Mesendoderm (in vitro differentiated cells): ENCODE results near the gene SSBP3.

ENCODE experiments used
- DNase-seq: peaks from one replicate; pipeline ENCODE4 v3.0.0; 2013
- H2AK5ac ChIP-seq: 2 replicates; pipeline ENCODE4 v1.6.1; 2013; ENCODE audit warnings: low read length, inconsistent platforms
- H2BK120ac ChIP-seq: 2 replicates; pipeline ENCODE4 v1.6.1; 2013; ENCODE audit warnings: low read depth, mild to moderate bottlenecking, low read length, moderate library complexity, mixed read lengths
- H2BK15ac ChIP-seq: replicated peaks from 2 replicates; pipeline ENCODE4 v1.6.1; 2013; ENCODE audit warnings: low read depth, mild to moderate bottlenecking, moderate library complexity
- H2BK5ac ChIP-seq: 2 replicates; pipeline ENCODE4 v1.6.1; 2013; ENCODE audit warnings: low read length, inconsistent platforms
- H3K18ac ChIP-seq: 2 replicates; pipeline ENCODE4 v1.6.1; 2013; ENCODE audit warnings: mild to moderate bottlenecking, low read length, mixed read lengths
- H3K23ac ChIP-seq: one replicate; pipeline ENCODE4 v1.6.1; 2013; ENCODE audit warnings: low read length
- H3K27ac ChIP-seq: 2 replicates; pipeline ENCODE4 v1.5.1; 2013; ENCODE audit warnings: low read depth, mild to moderate bottlenecking, inconsistent platforms, low read length, moderate library complexity
- H3K27me3 ChIP-seq: 2 replicates; pipeline ENCODE4 v1.6.1; 2013; ENCODE audit warnings: low read length, control low read depth, mild to moderate bottlenecking, inconsistent platforms; ENCODE audit not compliant: insufficient read depth, poor library complexity
- H3K36me3 ChIP-seq: 2 replicates; pipeline ENCODE4 v1.6.1; 2013; ENCODE audit warnings: low read length, inconsistent platforms; ENCODE audit not compliant: control insufficient read depth, insufficient read depth
- H3K4ac ChIP-seq: one replicate; pipeline ENCODE4 v1.6.1; 2013; ENCODE audit warnings: low read depth, mild to moderate bottlenecking, low read length, moderate library complexity
- H3K4me1 ChIP-seq: 2 replicates; pipeline ENCODE4 v1.6.1; 2013; ENCODE audit warnings: low read depth, low read length, inconsistent platforms; ENCODE audit not compliant: control insufficient read depth
- H3K4me2 ChIP-seq: 2 replicates; pipeline ENCODE4 v1.6.1; 2013; ENCODE audit warnings: low read length
- H3K4me3 ChIP-seq: 2 replicates; pipeline ENCODE4 v1.5.1; 2013; ENCODE audit warnings: mild to moderate bottlenecking, low read length
- H3K56ac ChIP-seq: one replicate; pipeline ENCODE4 v1.6.1; 2013; ENCODE audit warnings: low read length
- H3K79me1 ChIP-seq: 2 replicates; pipeline ENCODE4 v1.6.1; 2013; ENCODE audit warnings: low read length, inconsistent platforms
- H3K79me2 ChIP-seq: 2 replicates; pipeline ENCODE4 v1.6.1; 2013; ENCODE audit warnings: mild to moderate bottlenecking, low read length; ENCODE audit not compliant: control insufficient read depth, insufficient read depth
- H3K9ac ChIP-seq: 2 replicates; pipeline ENCODE4 v1.6.1; 2013; ENCODE audit warnings: low read length, inconsistent platforms
- H4K5ac ChIP-seq: one replicate; pipeline ENCODE4 v1.6.1; 2013; ENCODE audit warnings: low read length
- H4K8ac ChIP-seq: one replicate; pipeline ENCODE4 v1.6.1; 2013; ENCODE audit warnings: low read depth, mild to moderate bottlenecking, control low read depth, low read length, moderate library complexity
- WGBS: extraction: QIAGEN DNeasy Blood & Tissue Kit; methylation state at CpG from one replicate; pipeline ENCODE4 v1.1.7; 2013; ENCODE audit warnings: low lambda C conversion rate, missing lambda C conversion rate; ENCODE audit not compliant: insufficient coverage; ENCODE audit errors: extremely low coverage; 5-methylcytosine and 5-hydroxymethylcytosine counted together

SSBP3 gene

DNA sequence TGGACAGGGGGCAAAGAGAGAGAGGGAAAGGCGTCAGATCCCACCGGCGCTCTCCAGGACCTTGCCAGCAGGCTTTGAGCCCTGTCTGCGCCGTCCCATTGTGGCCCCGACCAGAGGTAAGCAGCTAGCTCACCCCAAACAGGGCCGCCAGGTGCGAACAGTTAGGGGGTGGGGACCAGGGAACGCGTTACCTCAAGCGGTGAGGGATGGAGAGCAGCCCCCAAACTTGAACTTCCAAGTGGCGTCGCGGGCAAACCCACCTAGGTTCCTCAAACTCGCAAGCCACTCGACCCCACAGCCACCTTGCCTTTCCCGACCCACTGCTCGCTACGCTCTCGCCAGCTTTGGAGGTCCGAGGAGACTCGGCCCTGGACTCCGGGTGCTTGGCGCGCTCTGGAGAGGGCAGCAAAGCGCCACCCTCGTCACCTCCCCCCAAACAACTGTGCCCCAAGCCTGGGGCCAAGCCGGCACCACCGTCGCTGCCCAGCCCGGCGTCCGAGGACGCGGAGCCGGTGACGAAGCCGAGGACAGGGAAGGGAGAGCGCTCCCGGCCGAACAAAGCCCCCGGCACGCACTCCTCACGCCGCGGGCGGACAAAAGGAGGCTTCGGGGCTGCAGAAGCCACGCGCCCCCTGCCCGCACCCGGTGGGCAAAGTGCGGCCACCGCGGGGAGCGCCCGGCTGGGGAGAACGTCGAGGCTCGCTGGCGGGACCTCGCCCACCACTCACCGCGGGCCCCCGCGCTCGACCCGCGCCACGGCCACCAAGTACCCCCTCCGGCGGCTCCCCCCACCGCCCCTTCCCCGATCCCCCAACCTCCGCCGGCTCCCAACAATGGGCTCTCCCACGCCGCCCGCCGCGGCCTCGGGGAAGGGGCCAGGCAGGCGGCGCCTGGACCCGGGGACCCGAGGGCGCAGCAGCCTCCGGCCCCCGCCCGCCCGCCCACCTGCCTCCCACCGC is 976 bp downstream of the SSBP3 start:
- no peak overlapping the region for H4K5ac ChIP-seq
- H2BK15ac ChIP-seq = no peak overlapping the region
- DNase-seq = no peak
- no CpG with 5 or more reads among the region's 92 CpGs for WGBS
- peaks cover 53% of the 10 kb centered on the region for H3K79me2 ChIP-seq
- H3K27me3 ChIP-seq = no peaks in the 10 kb centered on the region
- peak overlapping the region; percentile 75 for H2BK120ac ChIP-seq
- H3K9ac ChIP-seq = peak overlapping the region; percentile 97
- peak overlapping the region; percentile 96 for H3K18ac ChIP-seq
- peak overlapping the region; percentile 89 for H3K23ac ChIP-seq
- peaks cover 19% of the 10 kb centered on the region for H3K36me3 ChIP-seq
- H3K27ac ChIP-seq = peak overlapping the region; percentile 1
- peak overlapping the region; percentile 95 for H3K56ac ChIP-seq
- H2BK5ac ChIP-seq = peak overlapping the region; percentile 89
- H3K4me3 ChIP-seq = peak overlapping the region; percentile 96
- no peak overlapping the region for H4K8ac ChIP-seq
- peak overlapping the region; percentile 72 for H3K4me2 ChIP-seq
- peaks cover 21% of the 10 kb centered on the region for H3K79me1 ChIP-seq
- peak overlapping the region; percentile 98 for H3K4ac ChIP-seq
- H2AK5ac ChIP-seq = peak overlapping the region; percentile 30
- peaks cover 38% of the 10 kb centered on the region for H3K4me1 ChIP-seq

DNA sequence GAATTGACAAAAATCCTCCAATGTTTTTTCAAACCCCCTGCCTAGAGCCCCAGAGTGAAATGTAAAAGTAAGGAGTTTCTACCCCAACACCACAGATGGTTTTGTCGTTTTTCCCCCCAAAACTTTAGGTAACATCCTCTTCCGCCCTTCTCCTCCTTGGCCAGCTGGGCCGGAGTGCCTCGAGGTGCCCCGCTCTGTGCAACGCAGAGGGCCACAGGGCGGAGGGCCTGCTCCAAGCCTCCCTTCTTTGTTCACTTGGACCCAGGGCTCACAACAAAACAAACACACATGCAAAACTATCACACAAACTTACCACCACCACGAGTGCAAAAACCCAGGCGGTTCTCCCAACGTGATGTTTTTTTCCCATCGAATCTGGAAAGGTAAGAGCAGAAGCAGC is 1.9 kb downstream of the SSBP3 start:
- peaks cover 20% of the 10 kb centered on the region for H3K36me3 ChIP-seq
- peak overlapping the region; percentile 74 for H3K23ac ChIP-seq
- H2BK5ac ChIP-seq = no peak overlapping the region
- H3K18ac ChIP-seq = peak overlapping the region; percentile 13
- no CpG with 5 or more reads among the region's 11 CpGs for WGBS
- H2BK120ac ChIP-seq = no peak overlapping the region
- peak overlapping the region; percentile 96 for H3K4me3 ChIP-seq
- no peak for DNase-seq
- H3K27ac ChIP-seq = no peak overlapping the region
- H3K9ac ChIP-seq = peak overlapping the region; percentile 97
- no peaks in the 10 kb centered on the region for H3K27me3 ChIP-seq
- H4K5ac ChIP-seq = no peak overlapping the region
- peak overlapping the region; percentile 31 for H2AK5ac ChIP-seq
- H3K4ac ChIP-seq = no peak overlapping the region
- peaks cover 61% of the 10 kb centered on the region for H3K79me2 ChIP-seq
- peak overlapping the region; percentile 95 for H3K56ac ChIP-seq
- H3K4me1 ChIP-seq = peaks cover 31% of the 10 kb centered on the region
- peak overlapping the region; percentile 72 for H3K4me2 ChIP-seq
- no peak overlapping the region for H2BK15ac ChIP-seq
- no peak overlapping the region for H4K8ac ChIP-seq
- H3K79me1 ChIP-seq = peaks cover 24% of the 10 kb centered on the region

DNA sequence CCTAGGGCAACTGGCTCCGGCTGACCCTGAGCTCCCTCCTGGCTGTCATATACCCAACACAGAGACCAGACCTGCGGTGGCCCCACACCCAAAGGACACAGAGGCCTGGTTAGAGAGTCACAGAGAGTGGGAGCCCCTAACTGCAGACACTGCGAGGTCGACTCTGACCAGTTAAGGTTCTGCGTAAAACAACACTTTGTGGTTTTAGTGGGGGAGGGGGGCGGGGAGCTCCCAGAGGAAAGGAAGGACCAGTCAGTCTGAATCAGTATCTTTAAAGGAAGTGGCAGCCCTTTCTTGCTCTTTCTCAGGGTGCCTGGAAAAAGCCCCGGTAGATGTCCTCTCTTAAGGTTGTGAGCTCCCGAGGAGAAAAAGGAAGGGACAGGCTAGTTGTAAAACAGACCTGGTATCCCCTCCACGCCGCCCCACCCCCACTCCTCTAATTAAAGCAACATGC is 2.4 kb downstream of the SSBP3 start:
- Histone ChIP-seq H2BK120ac (no peak overlapping the region), H3K23ac (no peak overlapping the region), H4K5ac (no peak overlapping the region), H3K36me3 (peaks cover 25% of the 10 kb centered on the region), H3K4me1 (peaks cover 28% of the 10 kb centered on the region), H3K4ac (no peak overlapping the region), H2AK5ac (no peak overlapping the region), H3K18ac (peak overlapping the region; percentile 46), H2BK5ac (no peak overlapping the region), H3K56ac (peak overlapping the region; percentile 95), H4K8ac (no peak overlapping the region), H2BK15ac (no peak overlapping the region), H3K27ac (no peak overlapping the region), H3K79me1 (peaks cover 25% of the 10 kb centered on the region), H3K4me2 (peak overlapping the region; percentile 72), H3K9ac (peak overlapping the region; percentile 97), H3K4me3 (peak overlapping the region; percentile 96), H3K27me3 (no peaks in the 10 kb centered on the region), H3K79me2 (peaks cover 65% of the 10 kb centered on the region)
- no CpG with 5 or more reads among the region's 10 CpGs for WGBS
- DNase-seq = no peak

GRCh38 chr1:54403405-54403804 is 2.8 kb downstream of the SSBP3 start:
- Histone ChIP-seq H3K23ac (no peak overlapping the region), H2BK120ac (no peak overlapping the region), H3K18ac (peak overlapping the region; percentile 46), H3K4me3 (peak overlapping the region; percentile 96), H4K5ac (no peak overlapping the region), H3K27me3 (no peaks in the 10 kb centered on the region), H2AK5ac (no peak overlapping the region), H3K9ac (peak overlapping the region; percentile 97), H4K8ac (no peak overlapping the region), H3K4me2 (peak overlapping the region; percentile 72), H3K36me3 (peaks cover 28% of the 10 kb centered on the region), H3K4ac (no peak overlapping the region), H3K4me1 (peaks cover 25% of the 10 kb centered on the region), H2BK15ac (no peak overlapping the region), H2BK5ac (no peak overlapping the region), H3K27ac (no peak overlapping the region), H3K79me1 (peaks cover 27% of the 10 kb centered on the region), H3K56ac (peak overlapping the region; percentile 95), H3K79me2 (peaks cover 70% of the 10 kb centered on the region)
- no peak for DNase-seq
- WGBS = no CpG with 5 or more reads among the region's 9 CpGs

GRCh38 chr1:54402896-54403295 is 3.3 kb downstream of the SSBP3 start:
- Histone ChIP-seq H3K79me1 (peaks cover 31% of the 10 kb centered on the region), H3K4ac (no peak overlapping the region), H3K23ac (no peak overlapping the region), H2AK5ac (no peak overlapping the region), H3K56ac (peak overlapping the region; percentile 95), H3K27ac (no peak overlapping the region), H2BK15ac (no peak overlapping the region), H3K27me3 (no peaks in the 10 kb centered on the region), H3K9ac (peak overlapping the region; percentile 97), H3K4me1 (peaks cover 21% of the 10 kb centered on the region), H4K5ac (no peak overlapping the region), H4K8ac (no peak overlapping the region), H3K4me3 (no peak overlapping the region), H3K36me3 (peaks cover 33% of the 10 kb centered on the region), H3K18ac (no peak overlapping the region), H2BK120ac (no peak overlapping the region), H2BK5ac (no peak overlapping the region), H3K4me2 (peak overlapping the region; percentile 72), H3K79me2 (peaks cover 75% of the 10 kb centered on the region)
- DNase-seq = peak; percentile 70
- WGBS = no CpG with 5 or more reads among the region's 7 CpGs
